Central memory CD8-positive, alpha-beta T cell (primary cell): ENCODE data around the gene MBNL2.

Source experiments
- ATAC-seq: fragments of 150-1000 bp; cut with Tn5 transposase; replicated peaks from 2 replicates; pipeline ENCODE4 v1.10.0; 2022; ENCODE audit warnings: mild to moderate bottlenecking, moderate FRiP score, moderate number of reproducible peaks; ENCODE audit not compliant: poor library complexity, severe bottlenecking; ENCODE audit errors: extremely low read depth
- DNase-seq, 2 donors: peaks; one replicate each; pipeline ENCODE4 v3.0.0; 2021; ENCODE audit warnings: low spot score in 2 of 2
- H3K27ac Mint-ChIP-seq: one replicate; pipeline ENCODE4 v1.8.0; 2022; ENCODE audit warnings: low read depth, mild to moderate bottlenecking, moderate library complexity, mixed read lengths
- H3K27me3 Mint-ChIP-seq: one replicate; pipeline ENCODE4 v1.8.0; 2022; ENCODE audit warnings: mixed read lengths
- H3K36me3 Mint-ChIP-seq: one replicate; pipeline ENCODE4 v1.8.0; 2022; ENCODE audit warnings: mild to moderate bottlenecking, moderate library complexity, mixed read lengths; ENCODE audit not compliant: insufficient read depth
- H3K4me1 Mint-ChIP-seq: one replicate; pipeline ENCODE4 v1.8.0; 2022; ENCODE audit warnings: mixed read lengths
- H3K4me3 Mint-ChIP-seq: one replicate; pipeline ENCODE4 v1.8.0; 2022; ENCODE audit warnings: mild to moderate bottlenecking, moderate library complexity, mixed read lengths
- H3K9me3 Mint-ChIP-seq: one replicate; pipeline ENCODE4 v1.8.0; 2022; ENCODE audit warnings: mixed read lengths

MBNL2 gene

DNA sequence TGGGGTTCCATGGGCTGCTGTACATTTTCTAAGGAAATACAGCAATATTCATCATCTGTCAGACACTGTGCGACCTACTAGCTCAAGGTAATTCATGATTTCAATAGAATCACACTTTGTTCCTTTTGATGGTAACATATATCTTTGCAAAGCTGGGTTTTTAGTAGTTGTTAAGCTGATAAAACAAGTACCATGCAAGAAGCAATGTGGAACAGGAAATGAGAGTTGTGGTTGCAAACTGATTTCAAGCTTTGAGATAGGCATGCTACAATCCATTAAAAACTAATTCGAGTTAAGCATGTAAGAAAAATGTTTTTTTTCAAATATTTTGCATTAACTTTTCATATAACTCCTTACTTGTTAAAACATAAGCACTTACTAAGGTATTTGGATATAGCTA, 6.8 kb upstream of the MBNL2 start:
- ATAC-seq (peak; percentile 69), DNase-seq (no peak)
- no peaks in the 10 kb centered on the region for H3K9me3 Mint-ChIP-seq
- peaks cover 11% of the 10 kb centered on the region for H3K4me1 Mint-ChIP-seq
- no peaks in the 10 kb centered on the region for H3K27me3 Mint-ChIP-seq
- no peak overlapping the region for H3K27ac Mint-ChIP-seq
- H3K4me3 Mint-ChIP-seq, result no peak overlapping the region
- H3K36me3 Mint-ChIP-seq, result no peaks in the 10 kb centered on the region

DNA sequence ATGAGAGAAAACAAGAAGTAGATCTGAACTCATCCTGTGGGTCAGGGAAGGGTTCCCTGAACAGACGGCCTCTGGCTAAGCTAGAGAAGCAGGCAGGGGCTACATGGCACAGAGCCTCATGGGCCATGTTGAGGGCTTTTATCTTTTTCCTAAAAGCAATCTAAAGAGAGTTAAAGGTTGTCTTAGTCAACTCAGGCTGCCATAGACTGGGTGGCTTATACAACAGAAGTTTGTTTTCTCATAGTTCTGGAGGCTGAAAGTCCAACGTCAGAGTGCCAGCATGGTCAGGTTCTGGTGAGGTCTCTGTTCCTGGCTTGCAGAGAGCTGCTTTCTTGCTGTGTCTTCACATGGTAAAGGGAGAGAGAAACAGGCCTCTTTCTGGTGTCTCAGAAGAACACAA, 2.9 kb upstream of the MBNL2 start:
- Mint-ChIP-seq H3K27me3 (no peaks in the 10 kb centered on the region), H3K9me3 (no peaks in the 10 kb centered on the region), H3K36me3 (peaks cover 7% of the 10 kb centered on the region), H3K4me1 (peaks cover 6% of the 10 kb centered on the region), H3K4me3 (no peak overlapping the region), H3K27ac (no peak overlapping the region)
- DNase-seq (no peak), ATAC-seq (no peak)

DNA sequence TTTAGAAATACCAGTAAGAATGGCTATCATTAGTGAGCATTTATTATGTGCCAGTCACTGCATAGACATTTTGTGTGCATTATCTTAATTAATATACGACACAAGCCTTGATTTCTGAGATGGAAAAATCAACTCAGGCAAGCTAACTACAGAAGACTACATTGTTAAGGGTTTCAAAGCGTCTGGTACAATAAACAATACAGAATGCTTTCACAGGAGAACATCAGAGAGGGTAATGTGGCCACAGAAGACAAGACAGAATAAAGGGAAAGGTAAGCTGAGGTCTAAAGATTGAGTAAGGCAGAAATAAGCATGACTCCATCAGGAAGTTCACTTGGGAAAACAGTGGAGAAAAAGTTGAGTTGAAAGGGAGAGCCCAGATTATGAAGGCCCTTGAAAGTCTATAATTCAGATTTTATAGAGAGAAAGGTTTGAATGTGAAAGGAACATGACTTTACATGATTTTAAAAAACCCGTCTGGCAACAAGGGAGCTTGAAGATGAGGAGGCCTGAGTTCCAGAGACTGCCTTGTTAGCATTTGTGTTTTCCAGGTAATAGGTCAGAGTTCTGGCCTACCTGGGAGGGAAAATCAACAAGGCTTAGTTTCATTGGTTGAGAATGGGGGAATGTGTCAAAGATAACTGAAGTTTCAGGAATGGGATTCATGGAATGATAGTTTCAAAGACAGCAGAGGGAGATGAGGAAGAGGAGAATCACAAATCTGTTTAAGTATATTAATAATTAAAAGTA, 1.8 kb upstream of the MBNL2 start:
- Mint-ChIP-seq H3K4me3 (no peak overlapping the region), H3K4me1 (peaks cover 15% of the 10 kb centered on the region), H3K36me3 (peaks cover 14% of the 10 kb centered on the region), H3K27me3 (no peaks in the 10 kb centered on the region), H3K9me3 (no peaks in the 10 kb centered on the region), H3K27ac (no peak overlapping the region)
- DNase-seq (no peak), ATAC-seq (no peak)

DNA sequence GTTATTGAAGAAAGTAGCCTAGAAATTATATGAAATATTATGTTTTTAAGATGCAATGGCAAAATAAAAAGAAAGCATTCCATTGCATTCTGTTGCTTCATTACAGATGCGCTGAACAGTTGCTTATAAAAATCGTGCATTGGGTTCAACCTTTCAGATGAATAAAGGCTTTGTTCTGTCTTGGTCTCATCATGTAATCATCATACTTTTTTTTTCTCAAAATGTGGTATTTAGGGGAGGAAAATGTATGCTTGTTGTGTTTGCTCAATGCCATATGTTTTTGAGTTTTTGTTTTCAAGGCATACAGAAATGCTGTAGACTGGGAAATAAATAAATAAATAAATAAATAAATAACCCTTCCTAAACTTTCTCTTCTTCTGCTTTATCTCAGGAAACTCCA, 1.1 kb upstream of the MBNL2 start:
- no peak overlapping the region for H3K4me3 Mint-ChIP-seq
- no peak overlapping the region for H3K27ac Mint-ChIP-seq
- no peaks in the 10 kb centered on the region for H3K27me3 Mint-ChIP-seq
- peaks cover 14% of the 10 kb centered on the region for H3K36me3 Mint-ChIP-seq
- H3K9me3 Mint-ChIP-seq, result no peaks in the 10 kb centered on the region
- ATAC-seq (no peak), DNase-seq (no peak)
- H3K4me1 Mint-ChIP-seq, result peaks cover 21% of the 10 kb centered on the region

DNA sequence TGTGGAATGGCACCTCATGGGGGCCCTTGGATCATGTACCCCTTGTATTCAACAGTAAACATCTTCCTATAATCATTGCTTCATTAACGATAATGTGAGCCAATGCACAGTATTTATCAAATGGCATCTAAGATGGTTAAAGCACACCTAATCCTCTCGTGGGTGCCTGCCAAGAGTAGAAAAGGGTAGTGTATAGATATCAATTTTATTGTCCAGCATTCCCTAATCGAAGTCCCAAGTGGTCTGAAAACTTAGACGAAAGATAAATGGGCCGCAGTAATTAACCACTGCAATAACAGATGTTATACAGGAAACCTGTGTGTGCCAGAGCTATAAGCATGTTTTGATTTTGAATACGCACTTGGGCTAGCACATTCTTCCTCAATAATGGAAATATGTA, 667 bp upstream of the MBNL2 start:
- DNase-seq (no peak), ATAC-seq (no peak)
- H3K9me3 Mint-ChIP-seq, result no peaks in the 10 kb centered on the region
- no peak overlapping the region for H3K4me3 Mint-ChIP-seq
- peak overlapping the region; percentile 99 for H3K27ac Mint-ChIP-seq
- peaks cover 14% of the 10 kb centered on the region for H3K36me3 Mint-ChIP-seq
- peaks cover 24% of the 10 kb centered on the region for H3K4me1 Mint-ChIP-seq
- H3K27me3 Mint-ChIP-seq, result no peaks in the 10 kb centered on the region

DNA sequence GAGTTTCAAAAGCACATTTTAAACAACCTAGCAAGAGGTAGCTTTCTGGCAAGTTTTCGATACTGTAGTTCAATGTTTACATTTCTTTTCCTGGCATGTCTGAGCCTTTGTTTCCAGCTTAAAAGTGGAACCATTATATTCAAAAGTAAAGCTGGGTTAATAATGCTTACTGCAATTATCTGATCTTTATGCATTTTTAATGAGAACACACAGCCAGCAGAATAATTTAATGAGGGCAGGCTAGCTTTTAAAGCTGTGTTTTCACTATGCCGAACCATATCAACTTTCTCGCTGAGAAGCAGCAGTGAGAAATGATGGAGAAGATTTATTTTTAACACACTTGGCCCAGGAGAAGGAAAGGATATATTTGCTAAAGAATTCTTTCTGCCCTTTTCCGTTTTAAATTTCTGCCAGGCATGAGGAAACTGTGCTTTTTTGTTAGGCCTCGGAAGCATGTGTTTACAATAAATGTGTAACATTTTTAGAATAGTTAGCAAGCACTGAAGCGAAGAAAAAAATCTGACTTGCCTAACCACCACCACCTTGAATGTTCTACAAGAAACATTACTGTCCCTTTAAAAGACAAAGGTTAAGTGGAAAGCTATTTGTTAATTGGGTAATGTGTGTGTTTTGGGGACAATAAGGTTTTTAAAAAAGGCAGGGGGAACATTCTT, 1.0 kb downstream of the MBNL2 start:
- Mint-ChIP-seq H3K27ac (peak overlapping the region; percentile 99), H3K27me3 (no peaks in the 10 kb centered on the region), H3K4me3 (peak overlapping the region; percentile 91), H3K4me1 (peaks cover 41% of the 10 kb centered on the region), H3K36me3 (peaks cover 14% of the 10 kb centered on the region), H3K9me3 (no peaks in the 10 kb centered on the region)
- no peak for ATAC-seq
- no peak for DNase-seq

DNA sequence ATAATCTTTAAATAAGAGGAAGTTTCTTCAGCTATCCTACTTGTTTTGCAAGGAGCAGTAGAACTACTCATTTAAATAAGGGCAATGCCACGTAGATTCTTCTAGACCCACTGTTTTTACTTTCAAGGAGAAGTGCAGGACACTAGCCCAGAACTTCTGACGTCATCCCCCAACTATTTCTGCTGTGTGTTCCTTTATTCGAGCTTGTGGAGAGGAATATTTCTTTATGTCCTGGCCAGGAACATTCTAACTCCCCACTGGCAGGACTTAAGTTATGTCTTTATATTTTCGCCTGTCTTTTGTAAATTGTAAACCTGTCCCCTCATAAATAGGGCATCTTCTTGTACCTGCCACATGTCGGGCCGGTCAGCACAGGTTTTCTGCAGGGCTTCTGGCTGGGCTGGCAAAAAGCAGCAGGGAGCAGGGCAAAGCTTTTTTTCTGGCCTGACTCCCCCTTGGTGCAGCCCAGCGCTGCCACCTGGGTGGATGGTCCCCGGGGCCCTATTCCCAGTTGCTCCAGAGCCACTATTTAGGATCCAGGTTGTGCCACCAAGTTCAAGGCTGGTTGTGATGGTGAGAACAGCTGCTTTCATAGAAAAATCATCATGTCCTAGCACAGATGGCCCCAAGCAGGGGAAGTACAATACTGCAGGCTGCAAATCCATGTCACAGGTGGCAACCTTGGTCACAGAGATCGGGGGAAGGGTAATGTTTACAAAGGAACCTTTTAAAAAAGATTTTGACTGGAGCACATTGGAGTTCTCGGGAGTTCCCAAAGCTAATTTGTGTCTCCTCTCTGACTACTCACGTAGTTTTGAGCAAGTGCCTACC, 1.8 kb downstream of the MBNL2 start:
- DNase-seq (peak in 1 of 2 donors; percentile 12), ATAC-seq (no peak)
- Mint-ChIP-seq H3K27ac (peak overlapping the region; percentile 99), H3K9me3 (no peaks in the 10 kb centered on the region), H3K4me3 (peak overlapping the region; percentile 91), H3K4me1 (peaks cover 42% of the 10 kb centered on the region), H3K27me3 (no peaks in the 10 kb centered on the region), H3K36me3 (peaks cover 14% of the 10 kb centered on the region)

DNA sequence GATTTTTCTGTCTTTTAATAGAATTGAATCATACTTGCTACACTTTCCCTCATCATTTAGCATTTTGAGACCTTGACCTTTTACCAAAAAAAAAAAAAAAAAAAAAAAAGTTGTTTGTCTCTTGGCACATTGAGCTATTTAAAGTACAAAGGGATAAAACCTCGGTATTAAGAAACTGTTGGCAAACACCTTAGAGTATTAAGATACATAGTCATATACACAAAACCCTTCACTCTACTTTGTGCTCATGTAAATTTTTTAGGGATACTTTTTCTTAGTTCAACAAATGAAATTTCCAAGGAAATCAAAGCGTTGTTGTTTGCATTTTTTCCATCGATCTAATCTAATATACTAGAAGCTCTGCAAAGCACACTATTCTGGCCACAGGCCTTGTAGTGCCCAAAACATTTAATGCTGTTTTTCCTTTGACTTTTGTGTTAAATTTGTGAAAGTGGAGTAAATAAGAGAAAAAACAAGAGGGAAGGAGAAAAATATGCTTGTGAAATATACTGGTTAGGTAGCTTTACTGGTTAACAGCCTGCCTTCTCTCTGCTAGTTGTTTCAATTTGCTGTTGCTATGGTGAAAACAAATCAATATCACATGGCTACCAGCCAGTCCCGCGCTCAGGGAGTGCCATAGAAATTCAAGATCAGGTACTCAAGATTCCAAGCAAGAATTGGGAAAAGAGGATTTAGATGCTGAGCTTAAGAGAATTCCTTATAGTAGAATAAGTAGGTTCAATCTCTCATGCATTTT, 2.6 kb downstream of the MBNL2 start:
- peak overlapping the region; percentile 99 for H3K27ac Mint-ChIP-seq
- ATAC-seq (peak; percentile 30), DNase-seq (peak in 1 of 2 donors; percentile 41)
- peaks cover 47% of the 10 kb centered on the region for H3K4me1 Mint-ChIP-seq
- no peaks in the 10 kb centered on the region for H3K9me3 Mint-ChIP-seq
- H3K36me3 Mint-ChIP-seq, result peaks cover 14% of the 10 kb centered on the region
- H3K4me3 Mint-ChIP-seq, result peak overlapping the region; percentile 91
- H3K27me3 Mint-ChIP-seq, result no peaks in the 10 kb centered on the region

DNA sequence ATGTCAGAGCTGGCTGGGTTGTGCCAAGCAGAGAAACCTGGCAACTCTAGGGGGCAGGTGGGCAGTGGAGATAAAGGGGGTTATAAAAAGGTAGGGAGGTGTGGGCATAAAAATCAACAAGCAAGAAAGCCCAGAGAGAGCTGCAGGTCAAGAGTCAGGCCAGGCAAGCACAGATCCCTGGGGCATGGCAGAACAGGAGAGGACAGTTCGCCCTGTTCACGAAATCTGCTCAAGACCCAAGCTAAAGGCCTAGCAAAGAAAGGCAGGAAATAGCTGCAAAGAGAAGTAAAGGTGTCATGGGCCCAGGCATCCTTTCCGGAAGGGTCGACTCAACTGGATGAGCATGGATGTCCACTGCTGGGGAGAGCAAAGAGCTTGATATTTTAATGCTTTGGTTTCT, 3.4 kb downstream of the MBNL2 start:
- no peak for ATAC-seq

DNA sequence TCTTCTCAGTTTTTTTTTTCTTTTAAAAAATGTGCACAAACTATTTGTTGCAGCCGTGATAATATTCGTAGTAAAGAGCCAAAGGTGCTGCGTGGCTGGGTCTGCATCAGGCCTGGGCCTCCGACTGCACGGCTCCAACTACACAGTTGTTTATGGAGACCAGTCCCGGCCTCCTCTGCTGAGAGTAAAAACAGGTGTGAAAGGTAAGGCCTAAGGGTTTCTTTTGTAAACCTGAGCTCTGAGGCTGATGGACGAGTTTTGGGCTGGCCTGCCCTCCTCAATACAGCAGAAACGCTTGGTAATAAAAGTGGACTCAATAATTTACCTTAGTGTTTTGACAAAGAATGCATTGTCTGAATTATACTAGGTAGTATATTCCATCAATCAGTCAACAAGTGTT, 3.9 kb downstream of the MBNL2 start:
- DNase-seq, result no peak
- H3K9me3 Mint-ChIP-seq, result no peaks in the 10 kb centered on the region

More for the DNA sequence above, 3.4 kb downstream of the MBNL2 start:
- H3K4me1 Mint-ChIP-seq, result peaks cover 55% of the 10 kb centered on the region
- no peaks in the 10 kb centered on the region for H3K27me3 Mint-ChIP-seq
- peaks cover 19% of the 10 kb centered on the region for H3K36me3 Mint-ChIP-seq
- H3K4me3 Mint-ChIP-seq, result peak overlapping the region; percentile 91
- H3K27ac Mint-ChIP-seq, result peak overlapping the region; percentile 99
- H3K9me3 Mint-ChIP-seq, result no peaks in the 10 kb centered on the region
- no peak for DNase-seq

DNA sequence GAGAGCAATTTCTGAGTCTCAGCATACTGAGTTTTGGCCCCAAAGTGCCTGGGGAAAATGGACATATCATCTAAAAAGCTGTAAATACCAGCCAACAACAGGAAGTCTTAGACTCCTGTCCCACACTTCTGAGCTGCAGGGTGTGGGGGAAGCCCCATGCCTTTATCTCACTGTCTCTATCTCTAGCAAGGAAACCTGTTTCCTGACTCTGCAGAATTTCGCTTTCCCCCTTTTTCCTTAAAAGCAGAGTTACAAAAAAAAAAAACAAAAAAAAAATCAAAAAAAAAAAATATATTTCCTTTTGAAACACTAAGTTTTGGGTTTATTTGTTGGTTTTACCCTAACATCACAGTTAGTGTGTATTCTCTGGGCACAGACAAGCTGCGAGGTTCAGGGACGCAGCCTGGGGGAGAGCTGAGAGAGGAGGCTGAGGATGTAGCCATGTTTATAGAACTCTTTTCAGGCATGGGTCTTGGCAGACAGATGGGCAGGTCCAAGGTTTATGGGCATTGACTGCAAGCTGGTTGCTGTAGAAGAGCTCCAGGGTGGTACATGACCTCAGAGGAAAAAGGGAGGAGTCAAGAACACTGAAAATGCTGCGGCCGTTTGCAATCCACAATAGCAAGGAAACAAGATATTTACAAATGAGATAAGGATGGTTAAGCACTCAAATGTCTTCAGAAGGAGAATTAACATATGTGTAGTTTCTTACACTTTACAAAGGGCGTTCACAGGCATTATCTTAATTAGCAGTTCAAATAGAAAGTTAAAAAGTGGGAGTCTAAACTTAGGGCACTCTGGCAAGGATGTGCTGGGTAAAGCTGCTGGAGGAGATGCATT, 4.9 kb downstream of the MBNL2 start:
- Mint-ChIP-seq H3K27me3 (no peaks in the 10 kb centered on the region), H3K27ac (peak overlapping the region; percentile 99), H3K36me3 (peaks cover 17% of the 10 kb centered on the region), H3K4me3 (peak overlapping the region; percentile 91), H3K9me3 (no peaks in the 10 kb centered on the region), H3K4me1 (peaks cover 68% of the 10 kb centered on the region)
- peak in 1 of 2 donors; percentile 45 for DNase-seq
- ATAC-seq, result peak; percentile 61

More for the DNA sequence above, 3.9 kb downstream of the MBNL2 start:
- Mint-ChIP-seq H3K36me3 (peaks cover 19% of the 10 kb centered on the region), H3K4me1 (peaks cover 60% of the 10 kb centered on the region), H3K27me3 (no peaks in the 10 kb centered on the region), H3K27ac (peak overlapping the region; percentile 99), H3K4me3 (peak overlapping the region; percentile 91)
- ATAC-seq, result no peak
